OCI-LY7 (cell line): ENCODE measurements around the gene TPT1.

ENCODE experiments used
- CTCF ChIP-seq: fragments of 200-600 bp; sonication (generic); conservative IDR thresholded peaks from 2 replicates; pipeline ENCODE4 v1.5.1; 2014; ENCODE audit warnings: mild to moderate bottlenecking, antibody characterized with exemption, low read length, moderate library complexity, mixed read lengths
- EZH2phosphoT487 ChIP-seq: fragments of 200-600 bp; sonication (generic); IDR thresholded peaks from 2 replicates; pipeline ENCODE4 v1.6.1; 2018; ENCODE audit warnings: low read depth, borderline replicate concordance, mild to moderate bottlenecking, mixed run types, antibody characterized with exemption, low read length, moderate library complexity, mixed read lengths

- TF ChIP-seq CTCF (no peak), EZH2phosphoT487 (no peak)
Observed at GRCh38 chr13:45361596-45362206, 20.7 kb upstream of the TPT1 start.
